GM13976 (cell line): ENCODE data around the gene TNKS1BP1.
"Not testable (repeated sequence)": the region's sequence is repeated elsewhere in the genome, so short reads cannot be mapped to it uniquely, and the experiment has no call there.

Experiments
- DNase-seq: peaks from one replicate; pipeline ENCODE4 v3.0.0; 2012; ENCODE audit warnings: low spot score
- in situ Hi-C: fragments of 300-500 bp; cut with MboI; formaldehyde crosslinking; loops from one replicate; pipeline ENCODE4 v1.12.0; 2022; ENCODE audit warnings: low sequenced_read_pairs, mixed read lengths, inconsistent platforms; ENCODE audit not compliant: unreplicated experiment
- TF ChIP-seq, protein P1 (sequence below): IDR thresholded peaks from 2 replicates; pipeline ENCODE4 v1.5.1; 2012; ENCODE audit warnings: borderline replicate concordance, mild to moderate bottlenecking; ENCODE audit not compliant: insufficient read depth; ENCODE audit errors: extremely low read depth, missing control alignments, control extremely low read depth

Gene TNKS1BP1

GRCh38 chr11:57302489-57302888 is 22.3 kb downstream of the TNKS1BP1 start:
- peak; percentile 15 for DNase-seq
- TF ChIP-seq, protein P1, sequence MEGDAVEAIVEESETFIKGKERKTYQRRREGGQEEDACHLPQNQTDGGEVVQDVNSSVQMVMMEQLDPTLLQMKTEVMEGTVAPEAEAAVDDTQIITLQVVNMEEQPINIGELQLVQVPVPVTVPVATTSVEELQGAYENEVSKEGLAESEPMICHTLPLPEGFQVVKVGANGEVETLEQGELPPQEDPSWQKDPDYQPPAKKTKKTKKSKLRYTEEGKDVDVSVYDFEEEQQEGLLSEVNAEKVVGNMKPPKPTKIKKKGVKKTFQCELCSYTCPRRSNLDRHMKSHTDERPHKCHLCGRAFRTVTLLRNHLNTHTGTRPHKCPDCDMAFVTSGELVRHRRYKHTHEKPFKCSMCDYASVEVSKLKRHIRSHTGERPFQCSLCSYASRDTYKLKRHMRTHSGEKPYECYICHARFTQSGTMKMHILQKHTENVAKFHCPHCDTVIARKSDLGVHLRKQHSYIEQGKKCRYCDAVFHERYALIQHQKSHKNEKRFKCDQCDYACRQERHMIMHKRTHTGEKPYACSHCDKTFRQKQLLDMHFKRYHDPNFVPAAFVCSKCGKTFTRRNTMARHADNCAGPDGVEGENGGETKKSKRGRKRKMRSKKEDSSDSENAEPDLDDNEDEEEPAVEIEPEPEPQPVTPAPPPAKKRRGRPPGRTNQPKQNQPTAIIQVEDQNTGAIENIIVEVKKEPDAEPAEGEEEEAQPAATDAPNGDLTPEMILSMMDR = no peak
- in situ Hi-C loops = no loop called here

- in situ Hi-C loops = no loop called here
- TF ChIP-seq, protein P1 = no peak
- DNase-seq = peak; percentile 27
Measured at GRCh38 chr11:57301711-57302423, 22.9 kb downstream of the TNKS1BP1 start.

DNA sequence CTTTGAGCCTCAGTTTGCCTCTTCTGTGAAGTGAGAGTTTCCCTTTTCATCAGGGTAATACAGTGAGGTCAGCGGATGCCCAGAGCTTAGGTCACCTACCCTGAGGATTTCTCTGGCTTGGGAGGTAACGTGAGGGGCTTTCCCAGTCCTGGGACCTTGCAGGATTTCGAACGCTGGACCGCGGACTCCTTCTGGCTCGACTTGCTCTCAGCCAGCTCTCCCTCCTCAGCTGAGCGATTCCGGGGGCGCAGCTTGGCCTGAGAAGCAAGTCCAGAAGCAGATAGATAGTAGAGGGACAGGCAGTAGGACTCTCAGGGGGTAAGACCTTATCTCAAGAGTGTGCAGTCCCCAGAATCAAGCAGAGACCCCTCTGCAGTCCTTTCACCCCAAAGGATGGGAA is 24.0 kb downstream of the TNKS1BP1 start:
- TF ChIP-seq, protein P1 = no peak
- in situ Hi-C loops = no loop called here
- peak; percentile 21 for DNase-seq

GRCh38 chr11:57299150-57299737 is 25.5 kb downstream of the TNKS1BP1 start:
- in situ Hi-C loops = no loop called here
- TF ChIP-seq, protein P1 = no peak
- no peak for DNase-seq

DNA sequence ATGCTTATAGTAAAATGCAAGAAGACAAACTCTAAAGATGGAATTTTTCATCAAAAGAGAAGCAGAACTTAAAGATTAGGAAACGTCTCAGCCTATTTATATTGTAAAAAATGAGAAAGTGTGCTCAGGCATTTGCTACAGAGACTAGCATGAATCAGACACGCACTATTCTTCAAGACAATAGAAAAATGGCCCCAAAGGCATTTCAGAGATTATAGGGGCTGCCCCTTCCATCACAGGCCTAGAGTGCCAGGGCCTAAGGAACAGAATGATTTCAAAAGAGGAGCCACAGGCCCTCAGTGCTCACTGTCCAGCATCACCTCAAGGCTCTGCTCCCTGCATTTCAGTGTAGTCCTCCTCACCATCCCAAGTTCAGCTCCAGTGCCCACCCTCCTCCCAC is 27.5 kb downstream of the TNKS1BP1 start:
- TF ChIP-seq, protein P1 = no peak
- DNase-seq = no peak
- in situ Hi-C loops = no loop called here

DNA sequence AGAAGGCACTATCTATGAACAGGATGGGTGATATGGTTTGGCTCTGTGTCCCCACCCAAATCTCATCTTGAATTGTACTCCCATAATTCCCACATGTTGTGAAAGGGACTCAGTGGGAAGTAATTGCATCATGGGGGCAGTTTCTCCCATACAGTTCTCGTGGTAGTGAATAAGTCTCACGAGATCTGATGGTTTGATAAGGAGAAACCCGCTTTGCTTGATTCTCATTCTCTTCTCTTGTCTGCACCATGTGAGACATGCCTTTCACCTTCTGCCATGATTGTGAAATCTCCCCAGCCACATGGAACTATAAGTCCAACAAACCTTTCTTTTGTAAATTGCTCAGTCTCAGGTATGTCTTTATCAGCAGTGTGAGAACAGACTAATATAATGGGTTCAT is 28.5 kb downstream of the TNKS1BP1 start:
- DNase-seq, in situ Hi-C loops: not testable (repeated sequence)
